Measurements from ENCODE around the gene RAB28.
"Not testable (repeated sequence)": the region's sequence is repeated elsewhere in the genome, so short reads cannot be mapped to it uniquely, and the experiment has no call there.

RAB28 gene

GRCh38 chr4:13413729-13414437 lies 70.3 kb downstream of the RAB28 start:
- Histone ChIP-seq H3K9ac (ENCODE audit: low read length) (no peak overlapping the region), H3K4me3 (ENCODE audit: low read length) (no peak overlapping the region), H3K27me3 (replicated peaks; ENCODE audit: insufficient read depth, low read length) (no peaks in the 10 kb centered on the region), H3K36me3 (replicated peaks; ENCODE audit: insufficient read depth, low read length) (no peaks in the 10 kb centered on the region), H2AFZ (ENCODE audit: low read length) (no peak overlapping the region), H4K20me1 (ENCODE audit: insufficient read depth, low read length) (no peaks in the 10 kb centered on the region), H3K9me3 (replicated peaks; ENCODE audit: insufficient read depth, low read length) (no peaks in the 10 kb centered on the region), H3K9me2 (replicated peaks; ENCODE audit: insufficient read depth, low read length) (no peaks in the 10 kb centered on the region), H3K79me2 (ENCODE audit: low read length) (peaks cover 50% of the 10 kb centered on the region), H3K27ac (ENCODE audit: low read length) (no peak overlapping the region), H3K4me2 (ENCODE audit: low read depth, low read length) (no peak overlapping the region), H3K4me1 (ENCODE audit: low read length) (no peaks in the 10 kb centered on the region), H3F3A (ENCODE audit: insufficient read depth, low read length) (no peaks in the 10 kb centered on the region)
- TF ChIP-seq EZH2 (optimal IDR thresholded peaks at IDR 0.05; ENCODE audit: low read depth, low read length) (no peak), CTCF (IDR thresholded peaks at IDR 0.05; ENCODE audit: low read length) (no peak), EZH2phosphoT487 (IDR thresholded peaks at IDR 0.05; ENCODE audit: low read length) (no peak)
- no peak for DNase-seq

- no peak for DNase-seq
- Histone ChIP-seq H3K79me2 (ENCODE audit: low read length) (peaks cover 46% of the 10 kb centered on the region), H3K9me2 (replicated peaks; ENCODE audit: insufficient read depth, low read length) (no peaks in the 10 kb centered on the region), H3K27ac (ENCODE audit: low read length) (no peak overlapping the region), H3F3A (ENCODE audit: insufficient read depth, low read length) (no peaks in the 10 kb centered on the region), H3K4me1 (ENCODE audit: low read length) (no peaks in the 10 kb centered on the region), H3K36me3 (replicated peaks; ENCODE audit: insufficient read depth, low read length) (no peaks in the 10 kb centered on the region), H3K9me3 (replicated peaks; ENCODE audit: insufficient read depth, low read length) (no peaks in the 10 kb centered on the region), H3K4me2 (ENCODE audit: low read depth, low read length) (no peak overlapping the region), H2AFZ (ENCODE audit: low read length) (no peak overlapping the region), H3K27me3 (replicated peaks; ENCODE audit: insufficient read depth, low read length) (no peaks in the 10 kb centered on the region), H3K9ac (ENCODE audit: low read length) (no peak overlapping the region), H3K4me3 (ENCODE audit: low read length) (no peak overlapping the region), H4K20me1 (ENCODE audit: insufficient read depth, low read length) (no peaks in the 10 kb centered on the region)
- no peak for TF ChIP-seq EZH2 (optimal IDR thresholded peaks at IDR 0.05; ENCODE audit: low read depth, low read length)
- no peak for TF ChIP-seq CTCF (IDR thresholded peaks at IDR 0.05; ENCODE audit: low read length)
- no peak for TF ChIP-seq EZH2phosphoT487 (IDR thresholded peaks at IDR 0.05; ENCODE audit: low read length)
Observed at GRCh38 chr4:13411942-13412341, 72.2 kb downstream of the RAB28 start.

GRCh38 chr4:13409324-13409723 lies 74.8 kb downstream of the RAB28 start:
- Histone ChIP-seq H3K9ac (ENCODE audit: low read length) (no peak overlapping the region), H3K4me2 (ENCODE audit: low read depth, low read length) (no peak overlapping the region), H3K9me3 (replicated peaks; ENCODE audit: insufficient read depth, low read length) (no peaks in the 10 kb centered on the region), H2AFZ (ENCODE audit: low read length) (no peak overlapping the region), H3K27ac (ENCODE audit: low read length) (no peak overlapping the region), H3K4me3 (ENCODE audit: low read length) (no peak overlapping the region), H3K9me2 (replicated peaks; ENCODE audit: insufficient read depth, low read length) (no peaks in the 10 kb centered on the region), H3F3A (ENCODE audit: insufficient read depth, low read length) (no peaks in the 10 kb centered on the region), H4K20me1 (ENCODE audit: insufficient read depth, low read length) (no peaks in the 10 kb centered on the region), H3K36me3 (replicated peaks; ENCODE audit: insufficient read depth, low read length) (no peaks in the 10 kb centered on the region), H3K27me3 (replicated peaks; ENCODE audit: insufficient read depth, low read length) (no peaks in the 10 kb centered on the region), H3K4me1 (ENCODE audit: low read length) (no peaks in the 10 kb centered on the region), H3K79me2 (ENCODE audit: low read length) (peaks cover 36% of the 10 kb centered on the region)
- DNase-seq, result no peak
- TF ChIP-seq EZH2phosphoT487 (IDR thresholded peaks at IDR 0.05; ENCODE audit: low read length) (no peak), CTCF (IDR thresholded peaks at IDR 0.05; ENCODE audit: low read length) (no peak), EZH2 (optimal IDR thresholded peaks at IDR 0.05; ENCODE audit: low read depth, low read length) (no peak)

- H3K27me3 ChIP-seq (replicated peaks; ENCODE audit: insufficient read depth, low read length); H3K9ac ChIP-seq (ENCODE audit: low read length); H3K4me2 ChIP-seq (ENCODE audit: low read depth, low read length); H3K4me1 ChIP-seq (ENCODE audit: low read length); H4K20me1 ChIP-seq (ENCODE audit: insufficient read depth, low read length); H3K9me3 ChIP-seq (replicated peaks; ENCODE audit: insufficient read depth, low read length); H3K4me3 ChIP-seq (ENCODE audit: low read length); H2AFZ ChIP-seq (ENCODE audit: low read length); H3K27ac ChIP-seq (ENCODE audit: low read length); DNase-seq; H3K36me3 ChIP-seq (replicated peaks; ENCODE audit: insufficient read depth, low read length); H3F3A ChIP-seq (ENCODE audit: insufficient read depth, low read length); H3K9me2 ChIP-seq (replicated peaks; ENCODE audit: insufficient read depth, low read length): not testable (repeated sequence)
- H3K79me2 ChIP-seq (ENCODE audit: low read length), result peaks cover 16% of the 10 kb centered on the region
Observed at GRCh38 chr4:13406156-13406555, 78.0 kb downstream of the RAB28 start.

Measured in MM.1S (cell line).